ENCODE results near the gene SYT7.

- TF ChIP-seq YY1 (IDR thresholded peaks at IDR 0.05; ENCODE audit: insufficient read depth, insufficient read length) (no peak), ZNF274 (IDR thresholded peaks at IDR 0.05; ENCODE audit: low read depth, low read length) (no peak)
Observed at GRCh38 chr11:61585115-61585514, 4.2 kb upstream of the SYT7 start.
